ENCODE results near the gene TALDO1. TPM values are rescaled to one million over a fixed set of nuclear protein-coding genes. Genes with fewer than 3 reads are reported as not detected.

Gene TALDO1
- total and polyA plus RNA-seq, 2 donors from 2014 or later = 175 to 312 TPM

DNA sequence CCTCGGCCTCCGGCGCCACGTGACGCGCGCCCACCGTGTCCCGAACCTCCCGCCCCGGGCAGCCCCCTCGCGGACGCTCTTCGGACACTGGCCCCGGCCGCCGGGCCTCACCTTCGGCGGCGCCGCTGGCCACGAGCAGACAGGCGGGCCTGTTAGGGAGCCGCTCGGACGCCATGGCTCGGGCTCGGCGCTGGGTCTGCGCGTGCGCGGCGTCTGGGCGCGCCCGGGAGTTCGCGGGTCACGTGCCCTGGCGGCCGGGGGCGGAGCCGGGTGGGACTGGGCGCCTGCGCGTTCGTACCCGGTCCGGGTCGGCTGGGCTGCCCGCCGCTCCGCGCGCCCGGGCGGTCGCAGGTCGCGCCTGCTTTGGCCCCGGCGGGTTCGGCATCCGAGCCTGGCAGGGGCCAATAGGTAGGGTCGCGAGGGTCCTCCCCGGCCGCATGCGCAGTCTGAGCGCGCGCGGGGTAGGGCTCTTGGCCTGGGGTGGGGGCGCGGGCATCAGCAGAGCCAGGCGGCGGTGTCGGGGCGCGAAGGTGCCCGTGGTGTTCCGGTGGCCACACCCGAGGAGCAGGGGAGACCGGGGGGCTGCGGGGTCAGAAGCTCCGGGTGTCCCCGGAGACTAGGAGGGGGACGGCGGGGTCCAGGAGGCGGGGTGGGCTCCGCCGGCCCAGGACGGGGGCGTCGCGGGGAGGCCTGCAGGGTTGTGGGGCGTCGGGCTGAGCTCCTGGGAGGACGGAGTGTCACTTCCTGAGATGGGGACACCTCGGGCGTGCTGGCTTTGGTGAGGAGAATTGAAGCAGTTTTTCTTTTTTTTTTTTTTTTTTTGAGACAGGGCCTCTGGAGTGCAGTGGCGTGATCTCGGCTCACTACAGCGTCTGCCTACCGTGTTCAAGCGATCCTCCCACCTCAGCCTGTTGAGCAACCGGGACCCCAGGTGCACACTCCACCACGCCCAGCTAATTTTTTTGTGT is 30.3 kb downstream of the TALDO1 start, which contains the start of gene GATD1:
GATD1 (minus strand) TSS at position 200 of the 968 bp plus-strand sequence; CDS start at position 175, 25 bp downstream.
- H3K4me3 ChIP-seq (ENCODE audit: low read length in 3 of 3) = peak within 1 kb of the TSS; percentile 44 to 71 (median 59)
- peaks cover 0 to 16% (median 0%) of the 10 kb centered on the region in 3 donors for H3K4me1 ChIP-seq (ENCODE audit: control insufficient read depth in 2 of 3, insufficient read depth in 2 of 3, low read depth in 1 of 3, low read length in 3 of 3)
- H3K9me3 ChIP-seq (ENCODE audit: control insufficient read depth in 2 of 3, insufficient read depth in 1 of 3, low read length in 3 of 3) = no peaks in the 10 kb centered on the region
- H3K9ac ChIP-seq (ENCODE audit: low read length in 3 of 3) = peak within 1 kb of the TSS; percentile 26 to 86 (median 82)
- intact Hi-C loops (cut with DNase I) = no loop called here
- DNase-seq (peak; percentile 92 to 97 (median 95)), FAIRE-seq (no peak)
- TF ChIP-seq, protein P1, sequence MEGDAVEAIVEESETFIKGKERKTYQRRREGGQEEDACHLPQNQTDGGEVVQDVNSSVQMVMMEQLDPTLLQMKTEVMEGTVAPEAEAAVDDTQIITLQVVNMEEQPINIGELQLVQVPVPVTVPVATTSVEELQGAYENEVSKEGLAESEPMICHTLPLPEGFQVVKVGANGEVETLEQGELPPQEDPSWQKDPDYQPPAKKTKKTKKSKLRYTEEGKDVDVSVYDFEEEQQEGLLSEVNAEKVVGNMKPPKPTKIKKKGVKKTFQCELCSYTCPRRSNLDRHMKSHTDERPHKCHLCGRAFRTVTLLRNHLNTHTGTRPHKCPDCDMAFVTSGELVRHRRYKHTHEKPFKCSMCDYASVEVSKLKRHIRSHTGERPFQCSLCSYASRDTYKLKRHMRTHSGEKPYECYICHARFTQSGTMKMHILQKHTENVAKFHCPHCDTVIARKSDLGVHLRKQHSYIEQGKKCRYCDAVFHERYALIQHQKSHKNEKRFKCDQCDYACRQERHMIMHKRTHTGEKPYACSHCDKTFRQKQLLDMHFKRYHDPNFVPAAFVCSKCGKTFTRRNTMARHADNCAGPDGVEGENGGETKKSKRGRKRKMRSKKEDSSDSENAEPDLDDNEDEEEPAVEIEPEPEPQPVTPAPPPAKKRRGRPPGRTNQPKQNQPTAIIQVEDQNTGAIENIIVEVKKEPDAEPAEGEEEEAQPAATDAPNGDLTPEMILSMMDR (IDR thresholded peaks at IDR 0.05; ENCODE audit: borderline replicate concordance, extremely low read depth, insufficient read depth) = no peak
- no peaks in the 10 kb centered on the region for H3K36me3 ChIP-seq (ENCODE audit: control insufficient read depth in 2 of 3, insufficient read depth in 3 of 3, low read length in 3 of 3)
- H3K27ac ChIP-seq (ENCODE audit: low read depth in 2 of 2, low read length in 2 of 2) = peak within 1 kb of the TSS; percentile 43 to 65
- H3K27me3 ChIP-seq (ENCODE audit: control insufficient read depth, insufficient read depth, low read length) = no peaks in the 10 kb centered on the region

DNA sequence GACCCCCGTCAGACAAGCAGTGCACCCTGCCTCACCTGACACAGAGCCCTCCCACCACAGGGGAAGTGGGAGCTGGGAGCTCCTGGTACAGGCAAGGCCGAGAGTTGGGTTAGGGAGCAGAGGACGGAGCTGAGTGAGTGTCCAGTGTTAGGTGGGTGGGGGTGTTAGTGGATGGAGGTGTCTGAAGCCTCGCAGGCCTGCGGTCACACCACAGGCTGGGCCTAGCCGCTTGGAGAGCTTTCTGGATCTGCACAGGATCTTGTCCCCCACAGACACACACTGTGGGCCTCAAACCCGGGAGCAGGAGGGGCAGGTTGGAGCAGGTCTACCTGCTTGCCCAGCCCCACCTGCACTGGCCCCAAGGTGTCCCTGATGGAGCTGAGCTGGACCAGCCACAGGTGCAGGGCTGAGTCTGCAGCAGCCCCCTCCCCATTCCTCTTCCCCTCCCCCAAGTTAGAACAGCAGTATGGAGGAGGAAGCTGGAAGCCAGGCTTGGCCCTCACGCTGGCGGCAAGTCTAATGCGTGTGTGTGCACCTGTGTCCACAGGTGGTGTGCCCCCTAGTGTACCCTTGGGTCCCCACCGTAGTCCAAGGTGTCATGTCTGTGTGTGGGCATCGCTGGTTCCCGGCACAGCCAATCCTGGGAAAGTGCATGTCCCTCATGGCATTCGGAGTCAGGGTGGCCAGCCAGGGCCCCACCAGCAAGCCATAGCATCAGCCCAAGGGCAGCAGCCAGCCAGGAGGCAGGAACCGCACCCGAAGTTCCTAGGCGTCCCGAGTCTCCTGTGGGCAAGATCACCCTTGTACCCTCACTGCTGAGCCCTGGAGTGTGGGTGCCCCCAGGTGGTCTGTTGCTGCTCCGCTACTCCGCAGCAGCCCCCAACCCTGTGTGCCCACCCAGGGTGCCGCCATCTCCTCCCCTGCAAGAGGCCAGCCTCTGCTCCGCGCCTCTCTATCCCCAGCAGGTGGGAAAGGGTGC is 32.0 kb downstream of the TALDO1 start:
- DNase-seq = peak in 1 of 5 donors; percentile 63
- Histone ChIP-seq H3K27ac (ENCODE audit: low read depth in 2 of 2, low read length in 2 of 2) (no peak overlapping the region), H3K4me3 (ENCODE audit: low read length in 3 of 3) (no peak overlapping the region), H3K4me1 (ENCODE audit: control insufficient read depth in 2 of 3, insufficient read depth in 2 of 3, low read depth in 1 of 3, low read length in 3 of 3) (peaks cover 0 to 16% (median 0%) of the 10 kb centered on the region in 3 donors), H3K9ac (ENCODE audit: low read length in 3 of 3) (no peak overlapping the region), H3K9me3 (ENCODE audit: control insufficient read depth in 2 of 3, insufficient read depth in 1 of 3, low read length in 3 of 3) (no peaks in the 10 kb centered on the region), H3K27me3 (ENCODE audit: control insufficient read depth, insufficient read depth, low read length) (no peaks in the 10 kb centered on the region), H3K36me3 (ENCODE audit: control insufficient read depth in 2 of 3, insufficient read depth in 3 of 3, low read length in 3 of 3) (peaks cover 0 to 4% (median 0%) of the 10 kb centered on the region in 3 donors)
- FAIRE-seq = no peak
- intact Hi-C loops (cut with DNase I) = no loop called here
- TF ChIP-seq, protein P1 (IDR thresholded peaks at IDR 0.05; ENCODE audit: borderline replicate concordance, extremely low read depth, insufficient read depth) = no peak

DNA sequence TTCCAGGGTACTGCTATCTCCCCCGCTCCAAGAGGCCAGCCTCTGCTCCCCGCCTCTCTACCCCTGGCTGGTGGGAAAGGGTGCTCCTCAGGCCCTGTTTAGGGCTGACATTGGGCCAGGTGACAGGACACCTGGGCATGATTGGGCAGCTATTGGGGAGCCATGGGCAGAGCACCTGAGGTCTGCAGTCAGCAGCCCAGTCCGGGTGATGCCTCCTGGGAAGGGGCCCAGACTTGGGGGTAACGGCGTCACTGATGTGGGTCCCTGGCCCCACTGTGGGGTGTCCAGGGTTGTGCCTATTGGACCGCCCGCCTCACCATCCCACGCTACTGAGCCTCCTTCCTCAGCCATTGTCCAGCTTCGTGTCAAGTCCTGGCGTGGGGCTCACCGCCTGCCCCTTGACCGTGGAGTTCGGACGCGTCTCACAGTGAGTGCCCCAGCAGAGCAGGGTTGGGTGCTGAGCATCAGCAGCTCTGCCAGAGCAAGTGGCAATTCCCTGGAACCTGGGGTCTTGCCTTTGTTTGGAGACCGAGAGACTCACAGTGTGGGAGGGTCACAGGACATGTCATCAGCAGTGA is 32.8 kb downstream of the TALDO1 start:
- H3K27ac ChIP-seq (ENCODE audit: low read depth in 2 of 2, low read length in 2 of 2) = no peak overlapping the region
- DNase-seq (peak in 1 of 5 donors; percentile 56), FAIRE-seq (no peak)
- H3K4me1 ChIP-seq (ENCODE audit: control insufficient read depth in 2 of 3, insufficient read depth in 2 of 3, low read depth in 1 of 3, low read length in 3 of 3) = peaks cover 0 to 16% (median 0%) of the 10 kb centered on the region in 3 donors
- intact Hi-C loops (cut with DNase I) = no loop called here
- no peak overlapping the region for H3K4me3 ChIP-seq (ENCODE audit: low read length in 3 of 3)
- TF ChIP-seq, protein P1 (IDR thresholded peaks at IDR 0.05; ENCODE audit: borderline replicate concordance, extremely low read depth, insufficient read depth) = no peak
- peaks cover 0 to 4% (median 0%) of the 10 kb centered on the region in 3 donors for H3K36me3 ChIP-seq (ENCODE audit: control insufficient read depth in 2 of 3, insufficient read depth in 3 of 3, low read length in 3 of 3)
- no peaks in the 10 kb centered on the region for H3K27me3 ChIP-seq (ENCODE audit: control insufficient read depth, insufficient read depth, low read length)
- no peak overlapping the region for H3K9ac ChIP-seq (ENCODE audit: low read length in 3 of 3)
- no peaks in the 10 kb centered on the region for H3K9me3 ChIP-seq (ENCODE audit: control insufficient read depth in 2 of 3, insufficient read depth in 1 of 3, low read length in 3 of 3)

All from kidney (tissue), 14 donors.